ENCODE data around the gene MAN1A1.

MAN1A1 gene

DNA sequence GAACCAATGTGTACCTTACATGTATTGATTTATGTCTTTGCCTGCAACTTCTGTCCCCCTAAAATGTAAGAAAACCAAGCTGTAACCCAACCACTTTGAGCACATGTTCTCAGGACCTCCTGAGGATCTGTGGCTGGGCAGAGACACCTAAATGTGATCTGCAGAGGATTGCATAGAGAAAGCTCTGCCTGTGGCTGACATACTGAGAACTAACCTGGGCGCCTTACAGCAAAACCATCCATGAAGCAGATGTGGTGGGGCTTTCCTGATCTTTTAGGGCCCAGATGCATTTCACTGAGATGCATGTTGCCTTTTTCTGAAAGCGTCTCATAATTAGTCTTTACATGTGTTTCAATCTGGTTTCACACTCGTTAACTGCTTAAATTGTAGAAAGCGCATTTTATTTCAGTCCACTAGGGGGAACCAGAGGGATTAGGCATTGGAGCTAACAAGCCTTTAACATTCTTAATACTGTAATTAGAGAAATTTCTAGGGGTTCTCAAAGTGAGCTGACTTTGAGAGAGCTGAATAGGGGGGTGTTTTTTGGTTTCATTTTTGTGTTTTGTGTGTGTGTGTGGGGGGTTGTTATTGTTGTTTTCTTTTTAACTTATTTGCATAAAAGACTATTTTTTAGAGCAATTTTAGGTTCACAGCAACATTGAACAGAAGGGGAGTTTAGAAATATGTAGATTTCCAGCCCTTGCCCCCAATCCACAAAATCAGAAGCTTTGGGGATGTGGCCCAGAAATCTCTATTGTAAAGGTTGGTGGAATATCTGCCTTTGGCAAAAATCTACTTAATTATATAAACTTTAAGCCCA lies 220.2 kb downstream of the MAN1A1 start:
- in situ Hi-C loops (cut with MboI; ENCODE audit: low sequenced_read_pairs, unreplicated experiment): loop anchor here (25.0 kb wide), 2 partner anchors 608 to 858 kb away; no protein-coding TSS in a partner anchor
- TF ChIP-seq, protein P1, sequence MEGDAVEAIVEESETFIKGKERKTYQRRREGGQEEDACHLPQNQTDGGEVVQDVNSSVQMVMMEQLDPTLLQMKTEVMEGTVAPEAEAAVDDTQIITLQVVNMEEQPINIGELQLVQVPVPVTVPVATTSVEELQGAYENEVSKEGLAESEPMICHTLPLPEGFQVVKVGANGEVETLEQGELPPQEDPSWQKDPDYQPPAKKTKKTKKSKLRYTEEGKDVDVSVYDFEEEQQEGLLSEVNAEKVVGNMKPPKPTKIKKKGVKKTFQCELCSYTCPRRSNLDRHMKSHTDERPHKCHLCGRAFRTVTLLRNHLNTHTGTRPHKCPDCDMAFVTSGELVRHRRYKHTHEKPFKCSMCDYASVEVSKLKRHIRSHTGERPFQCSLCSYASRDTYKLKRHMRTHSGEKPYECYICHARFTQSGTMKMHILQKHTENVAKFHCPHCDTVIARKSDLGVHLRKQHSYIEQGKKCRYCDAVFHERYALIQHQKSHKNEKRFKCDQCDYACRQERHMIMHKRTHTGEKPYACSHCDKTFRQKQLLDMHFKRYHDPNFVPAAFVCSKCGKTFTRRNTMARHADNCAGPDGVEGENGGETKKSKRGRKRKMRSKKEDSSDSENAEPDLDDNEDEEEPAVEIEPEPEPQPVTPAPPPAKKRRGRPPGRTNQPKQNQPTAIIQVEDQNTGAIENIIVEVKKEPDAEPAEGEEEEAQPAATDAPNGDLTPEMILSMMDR (IDR thresholded peaks at IDR 0.05; ENCODE audit: borderline replicate concordance, control extremely low read depth, extremely low read depth, insufficient read depth, missing control alignments): peak; percentile 64
- peak; percentile 61 for DNase-seq (ENCODE audit: low spot score)

DNA sequence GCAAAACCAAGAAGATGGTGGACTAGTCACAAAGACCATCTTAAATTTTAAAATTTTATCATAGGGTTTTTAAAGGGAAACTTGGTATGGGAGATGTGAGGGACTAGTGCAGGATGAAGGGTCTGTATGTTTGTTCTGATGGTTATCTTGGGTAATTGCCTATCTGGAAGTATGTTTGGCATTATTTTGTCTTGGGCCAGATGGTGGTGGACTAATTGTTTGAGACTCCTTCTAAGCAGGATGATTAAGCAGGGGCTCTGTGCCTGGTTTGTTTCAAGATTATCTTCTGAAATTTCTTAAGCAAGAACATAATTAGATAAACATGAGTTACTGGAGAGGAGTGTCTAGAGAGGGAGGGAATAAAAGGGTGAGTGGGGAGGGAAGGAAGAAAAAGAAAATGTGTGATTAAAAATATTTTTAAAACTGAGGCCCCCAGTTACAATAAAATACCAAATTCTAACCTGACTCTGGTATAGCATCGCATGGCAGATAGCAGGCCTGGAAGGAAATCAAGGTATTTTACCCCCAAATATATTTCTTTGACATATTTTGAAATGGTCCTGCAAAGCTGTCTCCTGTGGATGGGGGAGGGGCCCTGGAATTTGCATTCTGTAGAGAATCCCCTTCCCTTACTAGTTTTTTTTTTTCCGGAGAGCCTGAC lies 221.2 kb downstream of the MAN1A1 start:
- in situ Hi-C loops (cut with MboI; ENCODE audit: low sequenced_read_pairs, unreplicated experiment): loop anchor here (25.0 kb wide), 2 partner anchors 609 to 859 kb away; no protein-coding TSS in a partner anchor
- no peak for DNase-seq (ENCODE audit: low spot score)

DNA sequence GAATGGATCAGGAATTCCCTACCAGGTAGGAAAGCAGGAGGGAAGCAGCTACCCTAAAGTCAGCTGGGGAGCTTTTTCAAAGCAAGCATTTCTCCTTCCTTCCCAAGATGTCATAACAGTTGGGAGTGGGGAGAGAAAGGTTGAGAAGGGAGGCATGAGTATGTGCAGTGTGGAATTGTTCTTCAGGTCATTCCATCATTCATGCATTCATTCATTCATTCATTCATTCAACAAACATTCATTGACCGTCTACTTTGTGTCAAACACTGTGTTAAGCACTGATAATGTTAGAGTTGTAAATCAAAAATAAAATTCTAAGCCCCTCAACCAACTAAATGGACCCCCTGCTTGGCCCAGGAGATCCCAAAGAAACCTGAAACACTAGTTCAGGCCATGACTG lies 221.9 kb downstream of the MAN1A1 start:
- TF ChIP-seq, protein P1 (IDR thresholded peaks at IDR 0.05; ENCODE audit: borderline replicate concordance, control extremely low read depth, extremely low read depth, insufficient read depth, missing control alignments): no peak
- no peak for DNase-seq (ENCODE audit: low spot score)
- in situ Hi-C loops (cut with MboI; ENCODE audit: low sequenced_read_pairs, unreplicated experiment): loop anchor here (25.0 kb wide), 2 partner anchors 610 to 860 kb away; no protein-coding TSS in a partner anchor

More for the DNA sequence above, 221.2 kb downstream of the MAN1A1 start:
- TF ChIP-seq, protein P1 (IDR thresholded peaks at IDR 0.05; ENCODE audit: borderline replicate concordance, control extremely low read depth, extremely low read depth, insufficient read depth, missing control alignments): no peak

All from GM13976 (cell line).